H9 (cell line): ENCODE measurements around the gene FLACC1. TPM values are rescaled to one million over a fixed set of nuclear protein-coding genes. Genes with fewer than 3 reads are reported as not detected.

Source experiments
- DNase-seq: peaks from one replicate; pipeline ENCODE4 v3.0.0-alpha.2; 2017
- H2AFZ ChIP-seq: one replicate; pipeline ENCODE4 v1.6.1; 2013; ENCODE audit warnings: mild to moderate bottlenecking, low read length, control low read depth, moderate library complexity
- H2AK5ac ChIP-seq: 2 replicates; pipeline ENCODE4 v1.6.1; 2013; ENCODE audit warnings: low read length, control low read depth, mixed read lengths; ENCODE audit not compliant: insufficient read length
- H2BK120ac ChIP-seq: one replicate; pipeline ENCODE4 v1.6.1; 2013; ENCODE audit warnings: low read depth, mild to moderate bottlenecking, low read length, control low read depth, inconsistent platforms; ENCODE audit not compliant: poor library complexity, severe bottlenecking
- H2BK12ac ChIP-seq: 2 replicates; pipeline ENCODE4 v1.6.1; 2013; ENCODE audit warnings: low read length, control low read depth, mixed read lengths, low read depth; ENCODE audit not compliant: insufficient read length
- H2BK15ac ChIP-seq: 2 replicates; pipeline ENCODE4 v1.6.1; 2013; ENCODE audit warnings: low read depth, low read length, control low read depth
- H2BK20ac ChIP-seq: one replicate; pipeline ENCODE4 v1.6.1; 2013; ENCODE audit warnings: low read depth, mild to moderate bottlenecking, low read length, control low read depth, inconsistent platforms; ENCODE audit not compliant: poor library complexity, severe bottlenecking
- H2BK5ac ChIP-seq: 2 replicates; pipeline ENCODE4 v1.6.1; 2013; ENCODE audit warnings: low read length, control low read depth, mixed read lengths; ENCODE audit not compliant: insufficient read length
- H3K14ac ChIP-seq: 2 replicates; pipeline ENCODE4 v1.6.1; 2013; ENCODE audit warnings: low read length, control low read depth; ENCODE audit not compliant: insufficient read depth
- H3K18ac ChIP-seq: 2 replicates; pipeline ENCODE4 v1.6.1; 2013; ENCODE audit warnings: low read depth, mild to moderate bottlenecking, mixed read lengths, low read length, control low read depth; ENCODE audit not compliant: insufficient read length
- H3K23ac ChIP-seq: 2 replicates; pipeline ENCODE4 v1.6.1; 2013; ENCODE audit warnings: low read length, control low read depth, mixed read lengths, low read depth; ENCODE audit not compliant: insufficient read length
- H3K23me2 ChIP-seq: 2 replicates; pipeline ENCODE4 v1.6.1; 2013; ENCODE audit warnings: low read depth, mild to moderate bottlenecking, mixed read lengths, low read length, control low read depth; ENCODE audit not compliant: insufficient read length, poor library complexity, severe bottlenecking
- H3K27ac ChIP-seq: 2 replicates; pipeline ENCODE4 v1.5.1; 2013; ENCODE audit warnings: low read length, control low read depth, mixed read lengths, low read depth; ENCODE audit not compliant: insufficient read length
- H3K27me3 ChIP-seq: 2 replicates; pipeline ENCODE4 v1.6.1; 2013; ENCODE audit warnings: low read length, control low read depth, inconsistent platforms; ENCODE audit not compliant: insufficient read depth
- H3K4ac ChIP-seq: 2 replicates; pipeline ENCODE4 v1.6.1; 2013; ENCODE audit warnings: low read depth, mild to moderate bottlenecking, control low read depth, inconsistent platforms, low read length, moderate library complexity
- H3K4me1 ChIP-seq: 2 replicates; pipeline ENCODE4 v1.6.1; 2013; ENCODE audit warnings: low read length, control low read depth, inconsistent platforms; ENCODE audit not compliant: insufficient read depth
- H3K4me2 ChIP-seq: 2 replicates; pipeline ENCODE4 v1.6.1; 2013; ENCODE audit warnings: low read length, control low read depth, mixed read lengths; ENCODE audit not compliant: insufficient read length, insufficient read depth
- H3K56ac ChIP-seq: 2 replicates; pipeline ENCODE4 v1.6.1; 2013; ENCODE audit warnings: low read depth, mild to moderate bottlenecking, mixed read lengths, low read length, control low read depth; ENCODE audit not compliant: insufficient read length
- H3K79me1 ChIP-seq: 2 replicates; pipeline ENCODE4 v1.6.1; 2013; ENCODE audit warnings: low read depth, mild to moderate bottlenecking, moderate library complexity, low read length, control low read depth, inconsistent platforms; ENCODE audit not compliant: insufficient read depth, poor library complexity, severe bottlenecking
- H3K79me2 ChIP-seq: 2 replicates; pipeline ENCODE4 v1.6.1; 2013; ENCODE audit warnings: low read length, control low read depth, inconsistent platforms; ENCODE audit not compliant: insufficient read depth
- H3K9ac ChIP-seq: 2 replicates; pipeline ENCODE4 v1.6.1; 2013; ENCODE audit warnings: low read length, control low read depth, mixed read lengths; ENCODE audit not compliant: insufficient read length; ENCODE audit errors: extremely low read depth
- H3K9me3 ChIP-seq: one replicate; pipeline ENCODE4 v1.6.1; 2013; ENCODE audit warnings: low read depth, low read length, inconsistent platforms; ENCODE audit not compliant: control insufficient read depth
- H3T11ph ChIP-seq: one replicate; pipeline ENCODE4 v1.6.1; 2013; ENCODE audit warnings: mild to moderate bottlenecking, low read length, control low read depth, inconsistent platforms
- H4K20me1 ChIP-seq: one replicate; pipeline ENCODE4 v1.6.1; 2013; ENCODE audit not compliant: control insufficient read depth, insufficient read length, insufficient read depth
- H4K5ac ChIP-seq: 2 replicates; pipeline ENCODE4 v1.6.1; 2013; ENCODE audit warnings: low read depth, mild to moderate bottlenecking, mixed read lengths, low read length, control low read depth; ENCODE audit not compliant: insufficient read length
- H4K8ac ChIP-seq: replicated peaks from 2 replicates; pipeline ENCODE4 v1.6.1; 2013; ENCODE audit warnings: low read length, control low read depth, mixed read lengths, low read depth; ENCODE audit not compliant: insufficient read length
- H4K91ac ChIP-seq: 2 replicates; pipeline ENCODE4 v1.6.1; 2013; ENCODE audit warnings: low read depth, mild to moderate bottlenecking, moderate library complexity, mixed read lengths, low read length, control low read depth; ENCODE audit not compliant: insufficient read length
- H3K27ac Mint-ChIP-seq, 3 experiments: 2 replicates in 2 of 3; 3 replicates in 1 of 3; pipeline ENCODE4 v1.8.0; 2020 to 2021; ENCODE audit warnings: mixed read lengths in 3 of 3, mild to moderate bottlenecking in 1 of 3, moderate library complexity in 1 of 3
- H3K27me3 Mint-ChIP-seq: 2 replicates; pipeline ENCODE4 v1.8.0; 2021; ENCODE audit warnings: low read depth, mild to moderate bottlenecking, moderate library complexity, mixed read lengths
- H3K36me3 Mint-ChIP-seq, 3 experiments: 2 replicates in 2 of 3; 3 replicates in 1 of 3; pipeline ENCODE4 v1.8.0; 2020 to 2021; ENCODE audit warnings: low read depth in 3 of 3, mixed read lengths in 3 of 3; ENCODE audit not compliant: insufficient read depth in 1 of 3
- H3K4me1 Mint-ChIP-seq, 2 experiments: 2 replicates each; pipeline ENCODE4 v1.8.0; 2020; ENCODE audit warnings: mixed read lengths in 2 of 2
- H3K4me3 Mint-ChIP-seq, 2 experiments: 2 replicates in 1 of 2; 3 replicates in 1 of 2; pipeline ENCODE4 v1.8.0; 2020 to 2021; ENCODE audit warnings: mild to moderate bottlenecking in 2 of 2, mixed read lengths in 2 of 2, moderate library complexity in 1 of 2
- H3K9me3 Mint-ChIP-seq, 2 experiments: 2 replicates in 1 of 2; 3 replicates in 1 of 2; pipeline ENCODE4 v1.8.0; 2020; ENCODE audit warnings: mild to moderate bottlenecking in 2 of 2, mixed read lengths in 2 of 2, moderate library complexity in 1 of 2
- WGBS: extraction: QIAGEN DNeasy Blood & Tissue Kit; methylation state at CpG from one replicate; pipeline ENCODE4 v1.1.7; 2013; ENCODE audit warnings: missing lambda C conversion rate, low lambda C conversion rate, mixed read lengths; ENCODE audit not compliant: insufficient read length; ENCODE audit errors: extremely low coverage; 5-methylcytosine and 5-hydroxymethylcytosine counted together
- total RNA-seq: library from RNA; stranded (reverse); gene quantifications from 2 replicates; pipeline ENCODE4 v1.2.1, GENCODE V29; 2021
- TF ChIP-seq, protein P1 (sequence below): fragments of 200-600 bp; sonication (generic); conservative IDR thresholded peaks from 3 replicates; pipeline ENCODE4 v1.8.0; 2021; ENCODE audit warnings: antibody characterized with exemption, mild to moderate bottlenecking

Gene FLACC1
- total RNA-seq, 1 experiment from 2014 or later = 0.42 TPM

DNA sequence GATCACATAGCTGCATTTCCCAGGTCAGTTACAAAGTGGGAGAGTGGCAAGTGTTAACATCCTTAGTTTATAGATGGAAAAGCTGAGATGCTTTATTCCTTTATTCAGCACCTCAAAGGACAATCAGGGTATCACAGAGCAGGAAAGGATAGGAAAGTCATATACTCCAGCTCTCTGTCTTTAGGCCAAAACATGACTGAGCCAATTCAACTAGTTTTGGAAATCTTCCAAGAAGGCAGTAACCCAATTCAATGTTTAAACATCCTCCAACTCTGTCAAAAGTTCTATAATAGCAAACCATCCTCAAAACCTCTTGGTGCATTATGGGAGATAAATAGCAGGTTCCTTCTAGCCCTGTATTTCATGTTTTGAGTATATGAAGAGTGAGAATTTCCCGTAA is 71.6 kb downstream of the FLACC1 start:
- H3K36me3 Mint-ChIP-seq = peaks cover 0 to 31% (median 2%) of the 10 kb centered on the region in 3 experiments; a peak in 6 of 7 replicates
- Histone ChIP-seq H3K14ac (no peak overlapping the region), H2BK120ac (no peak overlapping the region), H3K9me3 (peaks cover 2% of the 10 kb centered on the region), H3K4ac (no peak overlapping the region), H3K79me2 (no peaks in the 10 kb centered on the region), H2BK20ac (no peak overlapping the region), H3K27me3 (no peaks in the 10 kb centered on the region), H3K23me2 (no peaks in the 10 kb centered on the region), H3K27ac (no peak overlapping the region), H2AK5ac (no peak overlapping the region), H3T11ph (no peak overlapping the region), H3K18ac (no peak overlapping the region), H3K4me2 (no peak overlapping the region), H2BK12ac (no peak overlapping the region), H3K79me1 (no peaks in the 10 kb centered on the region), H2BK15ac (no peak overlapping the region), H3K23ac (no peak overlapping the region), H2AFZ (no peak overlapping the region), H4K91ac (no peak overlapping the region), H3K9ac (no peak overlapping the region), H3K4me1 (no peaks in the 10 kb centered on the region), H2BK5ac (no peak overlapping the region), H4K5ac (no peak overlapping the region), H3K56ac (no peak overlapping the region), H4K20me1 (no peaks in the 10 kb centered on the region), H4K8ac (no peak overlapping the region)
- H3K9me3 Mint-ChIP-seq = peaks cover 5 to 10% of the 10 kb centered on the region in 2 experiments
- TF ChIP-seq, protein P1, sequence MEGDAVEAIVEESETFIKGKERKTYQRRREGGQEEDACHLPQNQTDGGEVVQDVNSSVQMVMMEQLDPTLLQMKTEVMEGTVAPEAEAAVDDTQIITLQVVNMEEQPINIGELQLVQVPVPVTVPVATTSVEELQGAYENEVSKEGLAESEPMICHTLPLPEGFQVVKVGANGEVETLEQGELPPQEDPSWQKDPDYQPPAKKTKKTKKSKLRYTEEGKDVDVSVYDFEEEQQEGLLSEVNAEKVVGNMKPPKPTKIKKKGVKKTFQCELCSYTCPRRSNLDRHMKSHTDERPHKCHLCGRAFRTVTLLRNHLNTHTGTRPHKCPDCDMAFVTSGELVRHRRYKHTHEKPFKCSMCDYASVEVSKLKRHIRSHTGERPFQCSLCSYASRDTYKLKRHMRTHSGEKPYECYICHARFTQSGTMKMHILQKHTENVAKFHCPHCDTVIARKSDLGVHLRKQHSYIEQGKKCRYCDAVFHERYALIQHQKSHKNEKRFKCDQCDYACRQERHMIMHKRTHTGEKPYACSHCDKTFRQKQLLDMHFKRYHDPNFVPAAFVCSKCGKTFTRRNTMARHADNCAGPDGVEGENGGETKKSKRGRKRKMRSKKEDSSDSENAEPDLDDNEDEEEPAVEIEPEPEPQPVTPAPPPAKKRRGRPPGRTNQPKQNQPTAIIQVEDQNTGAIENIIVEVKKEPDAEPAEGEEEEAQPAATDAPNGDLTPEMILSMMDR = no peak
- WGBS = no CpG with 5 or more reads among the region's 1 CpG
- H3K27ac Mint-ChIP-seq = no peak overlapping the region; a peak in 1 of 7 replicates
- no peaks in the 10 kb centered on the region for H3K4me1 Mint-ChIP-seq
- peaks cover 2% of the 10 kb centered on the region; the same call in 1 of the 2 replicates for H3K27me3 Mint-ChIP-seq
- DNase-seq = no peak
- H3K4me3 Mint-ChIP-seq = no peak overlapping the region
